ENCODE data around the gene TBATA. TPM values are rescaled to one million over a fixed set of nuclear protein-coding genes. Genes with fewer than 3 reads are reported as not detected.

Gene TBATA
- total and polyA plus RNA-seq, 7 donors = not detected

- intact Hi-C loops (cut with DNase I) = no loop called here
- WGBS, 2 donors = 84 to 91% methylated on average over 4 of the region's 4 CpGs
- Histone ChIP-seq H3K4me3 (no peak overlapping the region), H3K27me3 (peaks cover 0 to 11% (median 0%) of the 10 kb centered on the region in 3 donors), H3K9me3 (no peaks in the 10 kb centered on the region), H3K4me1 (no peaks in the 10 kb centered on the region), H3K36me3 (no peaks in the 10 kb centered on the region), H3K27ac (no peak overlapping the region)
- no peak for TF ChIP-seq POLR2A (IDR thresholded peaks at IDR 0.05)
- TF ChIP-seq EP300 (IDR thresholded peaks at IDR 0.05) = no peak
- TF ChIP-seq POLR2AphosphoS5 (IDR thresholded peaks at IDR 0.05) = no peak
- TF ChIP-seq CTCF (IDR thresholded peaks at IDR 0.05) = no peak
- DNase-seq = no peak
Observed at GRCh38 chr10:70732569-70732968, 52.6 kb downstream of the TBATA start.

GRCh38 chr10:70730955-70731354 lies 54.2 kb downstream of the TBATA start:
- WGBS, 2 donors = 78 to 80% methylated on average over 2 of the region's 2 CpGs
- no peaks in the 10 kb centered on the region for H3K4me1 ChIP-seq
- no peak for TF ChIP-seq CTCF (IDR thresholded peaks at IDR 0.05)
- no peak for TF ChIP-seq POLR2A (IDR thresholded peaks at IDR 0.05)
- no peak for TF ChIP-seq EP300 (IDR thresholded peaks at IDR 0.05)
- no peak for TF ChIP-seq POLR2AphosphoS5 (IDR thresholded peaks at IDR 0.05)
- intact Hi-C loops (cut with DNase I) = no loop called here
- peaks cover 0 to 9% (median 0%) of the 10 kb centered on the region in 3 donors for H3K27me3 ChIP-seq
- DNase-seq = no peak
- H3K27ac ChIP-seq = no peak overlapping the region
- H3K9me3 ChIP-seq = no peaks in the 10 kb centered on the region
- H3K4me3 ChIP-seq = no peak overlapping the region
- no peaks in the 10 kb centered on the region for H3K36me3 ChIP-seq

GRCh38 chr10:70729763-70730357 lies 55.3 kb downstream of the TBATA start:
- Histone ChIP-seq H3K4me1 (no peaks in the 10 kb centered on the region), H3K27me3 (no peaks in the 10 kb centered on the region), H3K36me3 (no peaks in the 10 kb centered on the region), H3K9me3 (no peaks in the 10 kb centered on the region), H3K4me3 (no peak overlapping the region), H3K27ac (no peak overlapping the region)
- 39 to 78% methylated on average over 16 of the region's 16 CpGs for WGBS, 2 donors
- DNase-seq = no peak
- intact Hi-C loops (cut with DNase I) = loop anchor here (2.0 kb wide), 1 partner anchor 61 kb away; no protein-coding TSS in a partner anchor
- no peak for TF ChIP-seq EP300 (IDR thresholded peaks at IDR 0.05)
- no peak for TF ChIP-seq CTCF (IDR thresholded peaks at IDR 0.05)
- no peak for TF ChIP-seq POLR2A (IDR thresholded peaks at IDR 0.05)
- TF ChIP-seq POLR2AphosphoS5 (IDR thresholded peaks at IDR 0.05) = no peak

GRCh38 chr10:70728328-70728727 lies 56.8 kb downstream of the TBATA start:
- intact Hi-C loops (cut with DNase I) = loop anchor here (2.0 kb wide), 1 partner anchor 60 kb away; no protein-coding TSS in a partner anchor
- no peaks in the 10 kb centered on the region for H3K4me1 ChIP-seq
- no peaks in the 10 kb centered on the region for H3K36me3 ChIP-seq
- no peak overlapping the region for H3K4me3 ChIP-seq
- WGBS, 2 donors = 66 to 88% methylated on average over 2 of the region's 2 CpGs
- no peak for TF ChIP-seq POLR2AphosphoS5 (IDR thresholded peaks at IDR 0.05)
- no peak for TF ChIP-seq CTCF (IDR thresholded peaks at IDR 0.05)
- TF ChIP-seq POLR2A (IDR thresholded peaks at IDR 0.05) = no peak
- no peak for TF ChIP-seq EP300 (IDR thresholded peaks at IDR 0.05)
- DNase-seq = no peak
- H3K9me3 ChIP-seq = no peaks in the 10 kb centered on the region
- H3K27ac ChIP-seq = no peak overlapping the region
- H3K27me3 ChIP-seq = no peaks in the 10 kb centered on the region
